ENCODE measurements around the gene VPREB3. TPM values are rescaled to one million over a fixed set of nuclear protein-coding genes. Genes with fewer than 3 reads are reported as not detected.

The VPREB3 gene
- total RNA-seq, 1 experiment from 2014 or later, result 1.1 TPM

GRCh38 chr22:23789638-23790037 is 35.4 kb upstream of the VPREB3 start:
- Histone ChIP-seq H3K27me3 (ENCODE audit: insufficient read depth, low read depth) (no peaks in the 10 kb centered on the region), H2AFZ (no peak overlapping the region), H3K4me1 (replicated peaks; ENCODE audit: insufficient read depth) (peaks cover 21% of the 10 kb centered on the region), H3K4me2 (peak overlapping the region; percentile 89; the same call in 1 of the 2 replicates), H3K4me3 (no peak overlapping the region), H3F3A (ENCODE audit: insufficient read depth, low read depth) (no peaks in the 10 kb centered on the region), H4K20me1 (ENCODE audit: insufficient read depth) (peaks cover 52% of the 10 kb centered on the region), H3K9me2 (ENCODE audit: insufficient read depth) (no peaks in the 10 kb centered on the region), H3K9me3 (ENCODE audit: insufficient read depth, low read depth) (no peaks in the 10 kb centered on the region), H3K79me2 (ENCODE audit: low read depth) (peaks cover 51% of the 10 kb centered on the region), H3K27ac (no peak overlapping the region), H3K36me3 (ENCODE audit: low read depth) (peaks cover 5% of the 10 kb centered on the region; the same call in 1 of the 2 replicates)
- CTCF ChIA-PET, result no interaction called here
- no peak for TF ChIP-seq EZH2 (IDR thresholded peaks at IDR 0.05; ENCODE audit: low read depth)
- TF ChIP-seq CTCF (conservative IDR thresholded peaks at IDR 0.05), result no peak
- no TSS peak for BruUV-seq (replicated peaks)
- POLR2A ChIA-PET (ENCODE audit: unreplicated experiment), result interaction anchor here (0.8 kb wide), 1 partner anchor 15 kb away, joined by 5 read pairs; no protein-coding TSS in a partner anchor
- intact Hi-C loops (cut with micrococcal nuclease; ENCODE audit: unreplicated experiment), result no loop called here
- no peak for DNase-seq

- CTCF ChIA-PET, result interaction anchor here (0.6 kb wide), 1 partner anchor 259 kb away, joined by 14 read pairs; no protein-coding TSS in a partner anchor
- intact Hi-C loops (cut with micrococcal nuclease; ENCODE audit: unreplicated experiment), result no loop called here
- H3K79me2 ChIP-seq (ENCODE audit: low read depth), result peaks cover 51% of the 10 kb centered on the region
Observed at GRCh38 chr22:23789121-23789520, 34.9 kb upstream of the VPREB3 start.

GRCh38 chr22:23787910-23788309 is 33.7 kb upstream of the VPREB3 start:
- H3F3A ChIP-seq (ENCODE audit: insufficient read depth, low read depth), result no peaks in the 10 kb centered on the region
- H3K4me3 ChIP-seq, result peak overlapping the region; percentile 68
- H4K20me1 ChIP-seq (ENCODE audit: insufficient read depth), result peaks cover 52% of the 10 kb centered on the region
- H3K9me2 ChIP-seq (ENCODE audit: insufficient read depth), result no peaks in the 10 kb centered on the region
- DNase-seq, result no peak
- H3K4me1 ChIP-seq (replicated peaks; ENCODE audit: insufficient read depth), result peaks cover 21% of the 10 kb centered on the region
- H3K36me3 ChIP-seq (ENCODE audit: low read depth), result no peaks in the 10 kb centered on the region
- H3K79me2 ChIP-seq (ENCODE audit: low read depth), result peaks cover 51% of the 10 kb centered on the region
- no peak overlapping the region for H3K27ac ChIP-seq
- no peak overlapping the region for H2AFZ ChIP-seq
- intact Hi-C loops (cut with micrococcal nuclease; ENCODE audit: unreplicated experiment), result no loop called here
- no peak for TF ChIP-seq EZH2 (IDR thresholded peaks at IDR 0.05; ENCODE audit: low read depth)
- no peak for TF ChIP-seq CTCF (conservative IDR thresholded peaks at IDR 0.05)
- peak overlapping the region; percentile 89 for H3K4me2 ChIP-seq
- ChIA-PET CTCF (no interaction called here), POLR2A (ENCODE audit: unreplicated experiment) (no interaction called here)
- TSS peak; percentile 44 for BruUV-seq (replicated peaks)
- H3K27me3 ChIP-seq (ENCODE audit: insufficient read depth, low read depth), result no peaks in the 10 kb centered on the region
- no peaks in the 10 kb centered on the region for H3K9me3 ChIP-seq (ENCODE audit: insufficient read depth, low read depth)

More at GRCh38 chr22:23789121-23789520, 34.9 kb upstream of the VPREB3 start:
- no TSS peak for BruUV-seq (replicated peaks)
- Histone ChIP-seq H3K9me3 (ENCODE audit: insufficient read depth, low read depth) (no peaks in the 10 kb centered on the region), H3K4me3 (no peak overlapping the region), H2AFZ (no peak overlapping the region), H3F3A (ENCODE audit: insufficient read depth, low read depth) (no peaks in the 10 kb centered on the region), H3K27me3 (ENCODE audit: insufficient read depth, low read depth) (no peaks in the 10 kb centered on the region), H3K4me2 (peak overlapping the region; percentile 89), H3K9me2 (ENCODE audit: insufficient read depth) (no peaks in the 10 kb centered on the region), H3K36me3 (ENCODE audit: low read depth) (0 out of 2 replicates have a peak, but pooled peaks cover 5% of the 10 kb centered on the region), H3K4me1 (replicated peaks; ENCODE audit: insufficient read depth) (peaks cover 21% of the 10 kb centered on the region), H3K27ac (no peak overlapping the region), H4K20me1 (ENCODE audit: insufficient read depth) (peaks cover 52% of the 10 kb centered on the region)
- TF ChIP-seq CTCF (conservative IDR thresholded peaks at IDR 0.05) (no peak), EZH2 (IDR thresholded peaks at IDR 0.05; ENCODE audit: low read depth) (no peak)
- POLR2A ChIA-PET (ENCODE audit: unreplicated experiment), result interaction anchor here (0.8 kb wide), 1 partner anchor 15 kb away, joined by 5 read pairs; no protein-coding TSS in a partner anchor
- no peak for DNase-seq

All from PC-9 (cell line).